HEK293 (cell line): ENCODE measurements around the gene THRAP3.

Experiments used
- CTCF ChIA-PET: fragments of 350-600 bp; formaldehyde crosslinking; extraction: SDS; loops from one replicate; lab custom pipeline; 2021; ENCODE audit warnings: antibody characterized with exemption; lab: Yijun Ruan, JAX
- POLR2A ChIA-PET: fragments of 300-600 bp; formaldehyde crosslinking; extraction: SDS; loops from one replicate; lab custom pipeline; 2020; ENCODE audit warnings: antibody characterized with exemption, inconsistent platforms; lab: Yijun Ruan, JAX
- H3K27ac ChIP-seq: fragments of 200-500 bp; sonication (Bioruptor generic); 2 replicates; pipeline ENCODE4 v1.5.1; 2014; ENCODE audit warnings: low read depth, low read length, control low read depth, inconsistent platforms; ENCODE audit errors: extremely low read depth
- H3K36me3 ChIP-seq, 2 experiments: fragments of 200-500 bp in 1 of 2; sonication (Bioruptor generic) in 1 of 2; 1 replicate in 1 of 2; 2 replicates in 1 of 2; pipeline ENCODE4 v1.5.1; 2014 to 2017; ENCODE audit warnings: inconsistent platforms in 2 of 2, low read length in 2 of 2; ENCODE audit not compliant: control insufficient read depth in 2 of 2, insufficient read depth in 1 of 2
- H3K4me1 ChIP-seq: fragments of 200-500 bp; sonication (Bioruptor generic); 2 replicates; pipeline ENCODE4 v1.5.1; 2014; ENCODE audit warnings: mild to moderate bottlenecking, low read length, inconsistent platforms; ENCODE audit not compliant: control insufficient read depth, insufficient read depth
- H3K4me3 ChIP-seq: 2 replicates; pipeline ENCODE4 v1.5.1; 2011; ENCODE audit warnings: low read depth, mild to moderate bottlenecking, control low read depth, low read length, moderate library complexity
- H3K9me3 ChIP-seq: fragments of 200-500 bp; sonication (Bioruptor generic); 2 replicates; pipeline ENCODE4 v1.5.1; 2014; ENCODE audit warnings: low read depth, low read length, inconsistent platforms; ENCODE audit not compliant: control insufficient read depth, insufficient read depth
- BCL11B ChIP-seq: fragments of 450-650 bp; formaldehyde crosslinking; IDR thresholded peaks from 2 replicates; pipeline ENCODE4 v1.5.1; 2016; ENCODE audit warnings: low read depth, missing biosample characterization, missing genetic modification characterization
- KLF8 ChIP-seq: fragments of 450-650 bp; formaldehyde crosslinking; IDR thresholded peaks from 2 replicates; pipeline ENCODE4 v1.5.1; 2016; ENCODE audit warnings: missing biosample characterization, missing genetic modification characterization
- MZF1 ChIP-seq: fragments of 450-650 bp; formaldehyde crosslinking; IDR thresholded peaks from 2 replicates; pipeline ENCODE4 v1.5.1; 2017; ENCODE audit warnings: missing biosample characterization, missing genetic modification characterization, borderline replicate concordance
- SP2 ChIP-seq: fragments of 450-650 bp; formaldehyde crosslinking; IDR thresholded peaks from 2 replicates; pipeline ENCODE4 v1.5.1; 2016; ENCODE audit warnings: missing biosample characterization, missing genetic modification characterization
- SP3 ChIP-seq: fragments of 450-650 bp; formaldehyde crosslinking; IDR thresholded peaks from 2 replicates; pipeline ENCODE4 v1.5.1; 2016; ENCODE audit warnings: missing biosample characterization, missing genetic modification characterization
- YY1 ChIP-seq: fragments of 450-650 bp; formaldehyde crosslinking; IDR thresholded peaks from 2 replicates; pipeline ENCODE4 v1.5.1; 2018; ENCODE audit warnings: missing biosample characterization, missing genetic modification characterization
- ZEB2 ChIP-seq: fragments of 450-650 bp; formaldehyde crosslinking; IDR thresholded peaks from 2 replicates; pipeline ENCODE4 v1.5.1; 2016; ENCODE audit warnings: missing biosample characterization, missing genetic modification characterization
- ZFP3 ChIP-seq: fragments of 450-650 bp; formaldehyde crosslinking; IDR thresholded peaks from 2 replicates; pipeline ENCODE4 v1.5.1; 2016; ENCODE audit warnings: low read depth, missing biosample characterization, missing genetic modification characterization
- ZNF155 ChIP-seq: fragments of 450-650 bp; formaldehyde crosslinking; IDR thresholded peaks from 2 replicates; pipeline ENCODE4 v1.5.1; 2016; ENCODE audit warnings: missing biosample characterization, missing genetic modification characterization
- ZNF175 ChIP-seq: fragments of 450-650 bp; formaldehyde crosslinking; IDR thresholded peaks from 2 replicates; pipeline ENCODE4 v1.5.1; 2016; ENCODE audit warnings: missing biosample characterization, missing genetic modification characterization
- ZNF292 ChIP-seq: fragments of 450-650 bp; formaldehyde crosslinking; IDR thresholded peaks from 2 replicates; pipeline ENCODE4 v1.5.1; 2016; ENCODE audit warnings: low read depth, missing biosample characterization, missing genetic modification characterization, borderline replicate concordance
- ZNF37A ChIP-seq: fragments of 450-650 bp; IDR thresholded peaks from 2 replicates; pipeline ENCODE4 v1.5.1; 2018; ENCODE audit warnings: missing biosample characterization, missing genetic modification characterization
- ZNF423 ChIP-seq: fragments of 450-650 bp; formaldehyde crosslinking; IDR thresholded peaks from 2 replicates; pipeline ENCODE4 v1.5.1; 2016; ENCODE audit warnings: missing biosample characterization, missing genetic modification characterization
- ZNF548 ChIP-seq: fragments of 450-650 bp; formaldehyde crosslinking; IDR thresholded peaks from 2 replicates; pipeline ENCODE4 v1.5.1; 2016; ENCODE audit warnings: missing biosample characterization, missing genetic modification characterization
- ZNF560 ChIP-seq: fragments of 450-650 bp; formaldehyde crosslinking; IDR thresholded peaks from 2 replicates; pipeline ENCODE4 v1.5.1; 2017; ENCODE audit warnings: missing biosample characterization, missing genetic modification characterization, borderline replicate concordance
- ZNF621 ChIP-seq: fragments of 450-650 bp; formaldehyde crosslinking; IDR thresholded peaks from 2 replicates; pipeline ENCODE4 v1.5.1; 2017; ENCODE audit warnings: missing biosample characterization, missing genetic modification characterization
- ZNF791 ChIP-seq: fragments of 450-650 bp; formaldehyde crosslinking; IDR thresholded peaks from 2 replicates; pipeline ENCODE4 v1.5.1; 2016; ENCODE audit warnings: missing biosample characterization, missing genetic modification characterization
- ZNF830 ChIP-seq: fragments of 450-650 bp; IDR thresholded peaks from 2 replicates; pipeline ENCODE4 v1.5.0; 2018; ENCODE audit warnings: missing biosample characterization, missing genetic modification characterization, low read depth, mild to moderate bottlenecking, moderate library complexity
- TF ChIP-seq, protein P1 (sequence below): fragments of 450-650 bp; formaldehyde crosslinking; conservative IDR thresholded peaks from 2 replicates; pipeline ENCODE4 v1.5.1; 2016; ENCODE audit warnings: low read depth, missing biosample characterization, missing genetic modification characterization
- TF ChIP-seq, protein P2 (sequence below): fragments of 450-650 bp; formaldehyde crosslinking; IDR thresholded peaks from 2 replicates; pipeline ENCODE4 v1.5.1; 2017; ENCODE audit warnings: missing biosample characterization, missing genetic modification characterization
- TF ChIP-seq, protein P3 (sequence below): fragments of 450-650 bp; formaldehyde crosslinking; IDR thresholded peaks from 2 replicates; pipeline ENCODE4 v1.5.1; 2016; ENCODE audit warnings: missing biosample characterization, missing genetic modification characterization

THRAP3 gene

DNA sequence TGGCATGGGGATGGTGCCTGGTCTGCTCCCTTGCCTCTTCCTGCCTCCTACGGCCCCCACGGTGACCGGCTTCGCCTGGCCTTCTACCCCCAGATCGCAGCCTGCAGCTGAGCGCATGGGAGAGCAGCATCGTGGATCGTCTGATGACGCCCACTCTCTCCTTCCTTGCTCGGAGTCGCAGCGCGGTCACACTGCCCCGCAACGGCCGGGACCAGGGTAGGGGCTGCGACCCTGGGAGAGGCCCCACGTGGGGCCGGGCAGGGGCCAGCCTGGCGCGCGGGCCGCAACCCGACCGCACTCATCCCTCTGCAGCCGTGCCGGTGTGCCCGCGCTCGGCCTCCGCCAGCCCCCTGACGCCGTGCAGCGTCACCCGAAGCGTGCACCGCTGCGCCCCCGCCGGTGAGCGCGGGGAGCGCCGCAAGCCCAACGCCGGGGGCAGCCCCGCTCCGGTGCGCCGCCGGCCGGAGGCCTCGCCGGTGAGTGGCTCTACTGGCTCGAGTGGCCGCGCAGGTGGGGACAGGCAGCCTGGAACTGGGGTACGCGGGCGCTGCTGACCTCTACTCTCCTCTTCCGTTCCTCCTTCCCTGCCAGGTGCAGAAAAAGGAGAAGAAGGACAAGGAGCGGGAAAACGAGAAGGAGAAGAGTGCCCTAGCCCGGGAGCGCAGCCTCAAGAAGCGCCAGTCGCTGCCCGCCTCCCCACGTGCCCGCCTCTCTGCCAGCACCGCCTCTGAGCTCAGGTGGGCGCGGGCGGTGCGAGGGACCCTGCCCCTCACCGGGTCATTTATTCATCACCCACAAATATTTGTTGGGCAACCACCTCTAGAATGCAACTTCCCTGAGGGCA lies 47.9 kb upstream of the THRAP3 start (continued):
- TF ChIP-seq, protein P1, sequence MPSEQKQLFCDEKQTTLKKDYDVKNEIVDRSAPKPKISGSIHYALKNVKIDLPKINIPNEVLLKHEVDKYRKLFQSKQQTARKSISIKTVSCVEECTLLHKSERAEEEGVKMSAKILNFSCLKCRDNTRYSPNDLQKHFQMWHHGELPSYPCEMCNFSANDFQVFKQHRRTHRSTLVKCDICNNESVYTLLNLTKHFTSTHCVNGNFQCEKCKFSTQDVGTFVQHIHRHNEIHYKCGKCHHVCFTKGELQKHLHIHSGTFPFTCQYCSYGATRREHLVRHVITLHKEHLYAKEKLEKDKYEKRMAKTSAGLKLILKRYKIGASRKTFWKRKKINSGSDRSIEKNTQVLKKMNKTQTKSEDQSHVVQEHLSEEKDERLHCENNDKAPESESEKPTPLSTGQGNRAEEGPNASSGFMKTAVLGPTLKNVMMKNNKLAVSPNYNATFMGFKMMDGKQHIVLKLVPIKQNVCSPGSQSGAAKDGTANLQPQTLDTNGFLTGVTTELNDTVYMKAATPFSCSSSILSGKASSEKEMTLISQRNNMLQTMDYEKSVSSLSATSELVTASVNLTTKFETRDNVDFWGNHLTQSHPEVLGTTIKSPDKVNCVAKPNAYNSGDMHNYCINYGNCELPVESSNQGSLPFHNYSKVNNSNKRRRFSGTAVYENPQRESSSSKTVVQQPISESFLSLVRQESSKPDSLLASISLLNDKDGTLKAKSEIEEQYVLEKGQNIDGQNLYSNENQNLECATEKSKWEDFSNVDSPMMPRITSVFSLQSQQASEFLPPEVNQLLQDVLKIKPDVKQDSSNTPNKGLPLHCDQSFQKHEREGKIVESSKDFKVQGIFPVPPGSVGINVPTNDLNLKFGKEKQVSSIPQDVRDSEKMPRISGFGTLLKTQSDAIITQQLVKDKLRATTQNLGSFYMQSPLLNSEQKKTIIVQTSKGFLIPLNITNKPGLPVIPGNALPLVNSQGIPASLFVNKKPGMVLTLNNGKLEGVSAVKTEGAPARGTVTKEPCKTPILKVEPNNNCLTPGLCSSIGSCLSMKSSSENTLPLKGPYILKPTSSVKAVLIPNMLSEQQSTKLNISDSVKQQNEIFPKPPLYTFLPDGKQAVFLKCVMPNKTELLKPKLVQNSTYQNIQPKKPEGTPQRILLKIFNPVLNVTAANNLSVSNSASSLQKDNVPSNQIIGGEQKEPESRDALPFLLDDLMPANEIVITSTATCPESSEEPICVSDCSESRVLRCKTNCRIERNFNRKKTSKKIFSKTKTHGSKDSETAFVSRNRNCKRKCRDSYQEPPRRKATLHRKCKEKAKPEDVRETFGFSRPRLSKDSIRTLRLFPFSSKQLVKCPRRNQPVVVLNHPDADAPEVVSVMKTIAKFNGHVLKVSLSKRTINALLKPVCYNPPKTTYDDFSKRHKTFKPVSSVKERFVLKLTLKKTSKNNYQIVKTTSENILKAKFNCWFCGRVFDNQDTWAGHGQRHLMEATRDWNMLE = no peak
- TF ChIP-seq BCL11B = no peak

DNA sequence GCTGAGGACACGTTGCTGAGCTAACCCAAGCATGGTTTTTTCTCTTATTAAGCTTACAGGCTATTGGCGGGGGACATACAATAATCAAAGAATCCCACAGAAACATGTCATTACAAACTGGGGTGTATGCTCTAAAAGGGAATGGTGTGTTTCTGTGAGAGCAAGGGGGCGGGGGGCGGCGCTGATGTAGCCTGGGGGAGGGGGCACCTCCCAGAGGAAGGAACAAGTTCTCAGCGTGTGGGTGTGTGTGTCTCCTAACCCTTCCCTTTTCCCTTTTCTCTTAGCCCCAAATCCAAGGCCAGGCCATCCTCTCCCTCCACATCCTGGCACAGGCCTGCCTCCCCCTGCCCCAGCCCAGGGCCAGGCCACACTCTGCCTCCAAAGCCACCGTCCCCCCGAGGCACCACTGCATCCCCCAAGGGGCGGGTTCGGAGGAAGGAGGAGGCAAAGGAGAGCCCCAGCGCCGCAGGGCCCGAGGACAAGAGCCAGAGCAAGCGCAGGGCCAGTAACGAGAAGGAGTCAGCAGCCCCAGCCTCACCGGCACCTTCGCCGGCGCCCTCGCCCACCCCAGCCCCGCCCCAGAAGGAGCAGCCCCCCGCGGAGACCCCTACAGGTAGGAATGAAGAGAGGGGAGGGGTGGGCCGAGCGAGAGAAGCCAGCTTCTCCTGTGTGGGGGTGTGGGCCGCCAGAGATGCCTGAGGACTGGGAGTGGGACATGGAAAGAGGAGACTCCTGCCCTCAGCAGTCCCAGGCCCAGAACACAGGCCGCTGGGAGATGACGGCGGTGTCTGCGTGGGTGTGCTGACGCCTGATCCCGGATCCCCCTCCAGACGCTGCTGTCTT lies 46.4 kb upstream of the THRAP3 start:
- POLR2A ChIA-PET = no interaction called here
- Histone ChIP-seq H3K4me1 (no peaks in the 10 kb centered on the region), H3K9me3 (no peaks in the 10 kb centered on the region)
- TF ChIP-seq MZF1 (tag by site-specific recombination) (no peak), ZNF830 (no peak), ZNF37A (no peak), ZNF548 (tag by site-specific recombination) (no peak), ZNF560 (tag by site-specific recombination) (no peak), ZFP3 (no peak)
- TF ChIP-seq, protein P2, sequence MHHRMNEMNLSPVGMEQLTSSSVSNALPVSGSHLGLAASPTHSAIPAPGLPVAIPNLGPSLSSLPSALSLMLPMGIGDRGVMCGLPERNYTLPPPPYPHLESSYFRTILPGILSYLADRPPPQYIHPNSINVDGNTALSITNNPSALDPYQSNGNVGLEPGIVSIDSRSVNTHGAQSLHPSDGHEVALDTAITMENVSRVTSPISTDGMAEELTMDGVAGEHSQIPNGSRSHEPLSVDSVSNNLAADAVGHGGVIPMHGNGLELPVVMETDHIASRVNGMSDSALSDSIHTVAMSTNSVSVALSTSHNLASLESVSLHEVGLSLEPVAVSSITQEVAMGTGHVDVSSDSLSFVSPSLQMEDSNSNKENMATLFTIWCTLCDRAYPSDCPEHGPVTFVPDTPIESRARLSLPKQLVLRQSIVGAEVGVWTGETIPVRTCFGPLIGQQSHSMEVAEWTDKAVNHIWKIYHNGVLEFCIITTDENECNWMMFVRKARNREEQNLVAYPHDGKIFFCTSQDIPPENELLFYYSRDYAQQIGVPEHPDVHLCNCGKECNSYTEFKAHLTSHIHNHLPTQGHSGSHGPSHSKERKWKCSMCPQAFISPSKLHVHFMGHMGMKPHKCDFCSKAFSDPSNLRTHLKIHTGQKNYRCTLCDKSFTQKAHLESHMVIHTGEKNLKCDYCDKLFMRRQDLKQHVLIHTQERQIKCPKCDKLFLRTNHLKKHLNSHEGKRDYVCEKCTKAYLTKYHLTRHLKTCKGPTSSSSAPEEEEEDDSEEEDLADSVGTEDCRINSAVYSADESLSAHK (tag by site-specific recombination) = no peak
- TF ChIP-seq, all 188 proteins: peak for 0
- no peak overlapping the region for H3K27ac ChIP-seq
- peaks cover 22 to 91% of the 10 kb centered on the region in 2 experiments for H3K36me3 ChIP-seq
- no peak overlapping the region for H3K4me3 ChIP-seq
- CTCF ChIA-PET = interaction anchor here (1.0 kb wide), 1 partner anchor 10 kb away, joined by 3 read pairs; no protein-coding TSS in a partner anchor

DNA sequence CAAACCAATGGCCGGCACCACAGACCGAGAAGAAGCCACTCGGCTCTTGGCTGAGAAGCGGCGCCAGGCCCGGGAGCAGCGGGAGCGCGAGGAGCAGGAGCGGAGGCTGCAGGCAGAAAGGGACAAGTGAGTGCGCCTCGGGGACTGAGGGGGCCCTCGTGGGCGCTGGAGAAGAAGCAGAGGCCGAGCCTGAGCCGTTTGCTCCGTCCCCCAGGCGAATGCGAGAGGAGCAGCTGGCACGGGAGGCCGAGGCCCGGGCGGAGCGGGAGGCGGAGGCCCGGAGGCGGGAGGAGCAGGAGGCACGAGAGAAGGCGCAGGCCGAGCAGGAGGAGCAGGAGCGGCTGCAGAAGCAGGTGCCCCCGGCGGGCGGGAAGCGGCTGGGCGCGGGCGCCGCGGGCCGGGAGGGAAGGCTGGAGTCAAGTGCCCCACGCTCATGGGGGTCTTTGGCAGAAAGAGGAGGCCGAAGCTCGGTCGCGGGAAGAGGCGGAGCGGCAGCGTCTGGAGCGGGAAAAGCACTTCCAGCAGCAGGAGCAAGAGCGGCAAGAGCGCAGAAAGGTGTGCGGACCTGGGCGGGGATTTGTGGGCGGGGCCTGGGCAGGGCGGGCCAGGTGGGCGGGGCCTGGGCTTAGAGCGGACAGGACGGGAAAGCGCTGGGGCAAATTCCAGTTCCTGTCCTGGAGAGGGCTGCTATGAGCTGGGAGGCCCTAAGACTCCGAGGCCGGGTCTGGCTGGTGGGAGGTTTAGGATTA lies 45.6 kb upstream of the THRAP3 start:
- CTCF ChIA-PET = no interaction called here
- Histone ChIP-seq H3K27ac (no peak overlapping the region), H3K9me3 (no peaks in the 10 kb centered on the region), H3K4me3 (no peak overlapping the region), H3K36me3 (peaks cover 18 to 83% of the 10 kb centered on the region in 2 experiments), H3K4me1 (no peaks in the 10 kb centered on the region)
- POLR2A ChIA-PET = interaction anchor here (1.5 kb wide), 1 partner anchor 9 kb away, joined by 3 read pairs; no protein-coding TSS in a partner anchor
- TF ChIP-seq MZF1 (tag by site-specific recombination) (no peak), SP3 (tag by site-specific recombination) (peak; percentile 32; the same call in 1 of the 2 replicates), ZNF292 (tag by site-specific recombination) (no peak), ZNF423 (tag by site-specific recombination) (no peak), ZNF175 (tag by site-specific recombination) (no peak), ZEB2 (tag by site-specific recombination) (no peak), ZNF791 (tag by site-specific recombination) (no peak), YY1 (tag by site-specific recombination) (no peak), ZNF621 (tag by site-specific recombination) (no peak), SP2 (no peak), ZFP3 (no peak), ZNF155 (no peak), KLF8 (tag by site-specific recombination) (peak; percentile 89)
- TF ChIP-seq, protein P3, sequence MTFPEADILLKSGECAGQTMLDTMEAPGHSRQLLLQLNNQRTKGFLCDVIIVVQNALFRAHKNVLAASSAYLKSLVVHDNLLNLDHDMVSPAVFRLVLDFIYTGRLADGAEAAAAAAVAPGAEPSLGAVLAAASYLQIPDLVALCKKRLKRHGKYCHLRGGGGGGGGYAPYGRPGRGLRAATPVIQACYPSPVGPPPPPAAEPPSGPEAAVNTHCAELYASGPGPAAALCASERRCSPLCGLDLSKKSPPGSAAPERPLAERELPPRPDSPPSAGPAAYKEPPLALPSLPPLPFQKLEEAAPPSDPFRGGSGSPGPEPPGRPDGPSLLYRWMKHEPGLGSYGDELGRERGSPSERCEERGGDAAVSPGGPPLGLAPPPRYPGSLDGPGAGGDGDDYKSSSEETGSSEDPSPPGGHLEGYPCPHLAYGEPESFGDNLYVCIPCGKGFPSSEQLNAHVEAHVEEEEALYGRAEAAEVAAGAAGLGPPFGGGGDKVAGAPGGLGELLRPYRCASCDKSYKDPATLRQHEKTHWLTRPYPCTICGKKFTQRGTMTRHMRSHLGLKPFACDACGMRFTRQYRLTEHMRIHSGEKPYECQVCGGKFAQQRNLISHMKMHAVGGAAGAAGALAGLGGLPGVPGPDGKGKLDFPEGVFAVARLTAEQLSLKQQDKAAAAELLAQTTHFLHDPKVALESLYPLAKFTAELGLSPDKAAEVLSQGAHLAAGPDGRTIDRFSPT (tag by site-specific recombination) = no peak
